ENCODE data around the gene PBLD. TPM values are rescaled to one million over a fixed set of nuclear protein-coding genes. Genes with fewer than 3 reads are reported as not detected.

PBLD gene
- total RNA-seq, 1 experiment from 2014 or later, result 4.9 TPM

GRCh38 chr10:68301790-68302502 lies 30.8 kb downstream of the PBLD start:
- TF ChIP-seq EZH2 (IDR thresholded peaks at IDR 0.05; ENCODE audit: borderline replicate concordance, low read depth, low read length, poor library complexity, severe bottlenecking), result no peak
- TF ChIP-seq CTCF (conservative IDR thresholded peaks at IDR 0.05; ENCODE audit: low read depth, low read length), result peak; percentile 69
- H3K4me3 ChIP-seq (ENCODE audit: low read depth, low read length, poor library complexity, severe bottlenecking), result no peak overlapping the region
- ChIA-PET POLR2A (ENCODE audit: low non-redundant PET) (interaction anchor here (0.6 kb wide), 1 partner anchor 61 kb away, joined by 12 read pairs; no protein-coding TSS in a partner anchor), CTCF (interaction anchor here (0.6 to 3.0 kb wide), 4 partner anchors 88 to 447 kb away, joined by 3 to 19 read pairs (median 4); no protein-coding TSS in a partner anchor)
- H3K4me1 ChIP-seq (ENCODE audit: insufficient read depth, low read length, poor library complexity, severe bottlenecking), result peaks cover 5% of the 10 kb centered on the region
- DNase-seq (ENCODE audit: low spot score), result peak; percentile 78
- no peaks in the 10 kb centered on the region for H3K9me3 ChIP-seq (ENCODE audit: low read depth, low read length, poor library complexity, severe bottlenecking)
- intact Hi-C loops (cut with micrococcal nuclease; ENCODE audit: unreplicated experiment), result loop anchor here (1.0 to 5.0 kb wide), 3 partner anchors 89 to 445 kb away; no protein-coding TSS in a partner anchor
- no peak overlapping the region for H3K27ac ChIP-seq (ENCODE audit: low read depth, low read length, poor library complexity, severe bottlenecking)
- H3K27me3 ChIP-seq (replicated peaks; ENCODE audit: insufficient read depth, low read depth, low read length, poor library complexity), result no peaks in the 10 kb centered on the region
- no peaks in the 10 kb centered on the region for H3K36me3 ChIP-seq (ENCODE audit: insufficient read depth, low read length, poor library complexity, severe bottlenecking)
- BruUV-seq (replicated peaks), result no TSS peak

- no peak for DNase-seq (ENCODE audit: low spot score)
- Histone ChIP-seq H3K4me3 (ENCODE audit: low read depth, low read length, poor library complexity, severe bottlenecking) (no peak overlapping the region), H3K36me3 (ENCODE audit: insufficient read depth, low read length, poor library complexity, severe bottlenecking) (no peaks in the 10 kb centered on the region), H3K4me1 (ENCODE audit: insufficient read depth, low read length, poor library complexity, severe bottlenecking) (peaks cover 5% of the 10 kb centered on the region), H3K27ac (ENCODE audit: low read depth, low read length, poor library complexity, severe bottlenecking) (no peak overlapping the region), H3K27me3 (replicated peaks; ENCODE audit: insufficient read depth, low read depth, low read length, poor library complexity) (no peaks in the 10 kb centered on the region), H3K9me3 (ENCODE audit: low read depth, low read length, poor library complexity, severe bottlenecking) (no peaks in the 10 kb centered on the region)
- intact Hi-C loops (cut with micrococcal nuclease; ENCODE audit: unreplicated experiment), result loop anchor here (5.0 kb wide), 2 partner anchors 219 to 444 kb away; no protein-coding TSS in a partner anchor
- no TSS peak for BruUV-seq (replicated peaks)
- ChIA-PET CTCF (interaction anchor here (0.7 to 3.0 kb wide), 2 partner anchors 88 to 446 kb away, joined by 4 to 19 read pairs; no protein-coding TSS in a partner anchor), POLR2A (ENCODE audit: low non-redundant PET) (no interaction called here)
- TF ChIP-seq CTCF (conservative IDR thresholded peaks at IDR 0.05; ENCODE audit: low read depth, low read length), result no peak
- TF ChIP-seq EZH2 (IDR thresholded peaks at IDR 0.05; ENCODE audit: borderline replicate concordance, low read depth, low read length, poor library complexity, severe bottlenecking), result no peak
Measured at GRCh38 chr10:68301301-68301700, 31.4 kb downstream of the PBLD start.

- no TSS peak for BruUV-seq (replicated peaks)
- peak; percentile 73 for DNase-seq (ENCODE audit: low spot score)
- CTCF ChIA-PET, result no interaction called here
- peaks cover 5% of the 10 kb centered on the region for H3K4me1 ChIP-seq (ENCODE audit: insufficient read depth, low read length, poor library complexity, severe bottlenecking)
- no peaks in the 10 kb centered on the region for H3K36me3 ChIP-seq (ENCODE audit: insufficient read depth, low read length, poor library complexity, severe bottlenecking)
- H3K27me3 ChIP-seq (replicated peaks; ENCODE audit: insufficient read depth, low read depth, low read length, poor library complexity), result no peaks in the 10 kb centered on the region
- TF ChIP-seq EZH2 (IDR thresholded peaks at IDR 0.05; ENCODE audit: borderline replicate concordance, low read depth, low read length, poor library complexity, severe bottlenecking), result no peak
- TF ChIP-seq CTCF (conservative IDR thresholded peaks at IDR 0.05; ENCODE audit: low read depth, low read length), result no peak
- H3K9me3 ChIP-seq (ENCODE audit: low read depth, low read length, poor library complexity, severe bottlenecking), result no peaks in the 10 kb centered on the region
- H3K27ac ChIP-seq (ENCODE audit: low read depth, low read length, poor library complexity, severe bottlenecking), result peak overlapping the region; percentile 69
- intact Hi-C loops (cut with micrococcal nuclease; ENCODE audit: unreplicated experiment), result loop anchor here (5.0 kb wide), 1 partner anchor 65 kb away; the partner anchor contains the start of gene ATOH7
- POLR2A ChIA-PET (ENCODE audit: low non-redundant PET), result no interaction called here
- H3K4me3 ChIP-seq (ENCODE audit: low read depth, low read length, poor library complexity, severe bottlenecking), result no peak overlapping the region
Measured at GRCh38 chr10:68296843-68297663, 35.7 kb downstream of the PBLD start.

Measured in A673 (cell line).